Neural cell (in vitro differentiated cells): Measurements from ENCODE around the gene COBL. TPM values are rescaled to one million over a fixed set of nuclear protein-coding genes. Genes with fewer than 3 reads are reported as not detected.

Experiments
- H2AFZ ChIP-seq: fragments of 200-600, 300-800 bp; sonication (generic), shearing (Covaris generic); 2 replicates; pipeline ENCODE4 v1.6.0; 2014; ENCODE audit warnings: low read depth, mild to moderate bottlenecking, antibody characterized with exemption, low read length, moderate library complexity
- H3F3A ChIP-seq: fragments of 200-600 bp; shearing (Covaris generic); 2 replicates; pipeline ENCODE4 v1.6.1; 2016; ENCODE audit warnings: mild to moderate bottlenecking, moderate library complexity, mixed read lengths, antibody characterized with exemption, low read length; ENCODE audit not compliant: insufficient read depth, poor library complexity, severe bottlenecking
- H3K27ac ChIP-seq: fragments of 200-600, 300-800 bp; sonication (generic), shearing (Covaris generic); 2 replicates; pipeline ENCODE4 v1.5.1; 2014; ENCODE audit warnings: mild to moderate bottlenecking, low read length, moderate library complexity
- H3K27me3 ChIP-seq: fragments of 300-800, 200-600 bp; sonication (generic), shearing (Covaris generic); 2 replicates; pipeline ENCODE4 v1.6.0; 2014; ENCODE audit warnings: mild to moderate bottlenecking, low read depth, low read length, moderate library complexity; ENCODE audit not compliant: insufficient read depth
- H3K36me3 ChIP-seq: fragments of 300-800, 200-600 bp; sonication (generic), shearing (Covaris generic); 2 replicates; pipeline ENCODE4 v1.5.1; 2014; ENCODE audit warnings: mild to moderate bottlenecking, antibody characterized with exemption, low read length, moderate library complexity; ENCODE audit not compliant: insufficient read depth
- H3K4me2 ChIP-seq: fragments of 300-800, 200-600 bp; sonication (generic), shearing (Covaris generic); 2 replicates; pipeline ENCODE4 v1.6.0; 2014; ENCODE audit warnings: mild to moderate bottlenecking, low read length
- H3K4me3 ChIP-seq: fragments of 300-800, 200-600 bp; sonication (generic), shearing (Covaris generic); 2 replicates; pipeline ENCODE4 v1.5.1; 2014; ENCODE audit warnings: mild to moderate bottlenecking, low read length, moderate library complexity
- H3K79me2 ChIP-seq: fragments of 200-600 bp; shearing (Covaris generic); replicated peaks from 2 replicates; pipeline ENCODE4 v1.6.0; 2014; ENCODE audit warnings: mild to moderate bottlenecking, low read length, moderate library complexity; ENCODE audit not compliant: insufficient read depth
- H3K9ac ChIP-seq: fragments of 300-800, 200-600 bp; sonication (generic), shearing (Covaris generic); 2 replicates; pipeline ENCODE4 v1.6.1; 2016; ENCODE audit warnings: mild to moderate bottlenecking, low read length, mixed read lengths
- H3K9me2 ChIP-seq: fragments of 200-600 bp; shearing (Covaris generic); 2 replicates; pipeline ENCODE4 v1.6.1; 2016; ENCODE audit warnings: mild to moderate bottlenecking, low read length, mixed read lengths; ENCODE audit not compliant: insufficient read depth
- H3K9me3 ChIP-seq: fragments of 200-600, 300-800 bp; sonication (generic), shearing (Covaris generic); 2 replicates; pipeline ENCODE4 v1.6.1; 2016; ENCODE audit warnings: mild to moderate bottlenecking, mixed run types, low read length, moderate library complexity, mixed read lengths
- H4K20me1 ChIP-seq: fragments of 200-600 bp; shearing (Covaris generic); 2 replicates; pipeline ENCODE4 v1.6.1; 2016; ENCODE audit warnings: mild to moderate bottlenecking, mixed run types; ENCODE audit not compliant: insufficient read depth
- EP300 ChIP-seq: fragments of 450-650 bp; conservative IDR thresholded peaks from 2 replicates; pipeline ENCODE4 v1.6.1; 2014; ENCODE audit warnings: antibody characterized with exemption, mild to moderate bottlenecking, moderate library complexity; ENCODE audit not compliant: poor library complexity, severe bottlenecking
- EZH2 ChIP-seq: fragments of 200-600, 300-800 bp; shearing (Covaris generic), sonication (generic); IDR thresholded peaks from 2 replicates; pipeline ENCODE4 v1.6.1; 2014; ENCODE audit warnings: antibody characterized with exemption, low read length, borderline replicate concordance, mild to moderate bottlenecking; ENCODE audit not compliant: insufficient read depth, poor library complexity, severe bottlenecking
- POLR2AphosphoS5 ChIP-seq: IDR thresholded peaks from 2 replicates; pipeline ENCODE4 v1.6.1; 2012
- RAD21 ChIP-seq: fragments of 450-650 bp; conservative IDR thresholded peaks from 2 replicates; pipeline ENCODE4 v1.6.1; 2014; ENCODE audit warnings: antibody characterized with exemption, mild to moderate bottlenecking, moderate library complexity
- SMC3 ChIP-seq: fragments of 450-650 bp; conservative IDR thresholded peaks from 2 replicates; pipeline ENCODE4 v1.6.1; 2014; ENCODE audit warnings: antibody characterized with exemption, mild to moderate bottlenecking, moderate library complexity; ENCODE audit not compliant: poor library complexity
- polyA plus RNA-seq: library from polyadenylated mRNA; depleted of rRNA; stranded (reverse); fragments of >200 nt; gene quantifications from 2 replicates; pipeline ENCODE4 v1.2.3, GENCODE V29; 2014
- TF ChIP-seq, protein P1 (sequence below): fragments of 450-650 bp; IDR thresholded peaks from 2 replicates; pipeline ENCODE4 v1.5.1; 2014; ENCODE audit warnings: antibody characterized with exemption, mild to moderate bottlenecking, moderate library complexity; ENCODE audit not compliant: poor library complexity, severe bottlenecking
- TF ChIP-seq, protein P2 (sequence below): IDR thresholded peaks from 2 replicates; pipeline ENCODE4 v1.6.1; 2012; ENCODE audit warnings: borderline replicate concordance

Gene COBL
- polyA plus RNA-seq, 1 donor from 2014 or later, result 0.12 TPM

GRCh38 chr7:51103718-51104117, 212.9 kb downstream of the COBL start:
- no peaks in the 10 kb centered on the region for H3K36me3 ChIP-seq
- H3K9ac ChIP-seq, result no peak overlapping the region
- H3K27ac ChIP-seq, result no peak overlapping the region
- no peak overlapping the region for H3K4me2 ChIP-seq
- no peaks in the 10 kb centered on the region for H3F3A ChIP-seq
- no peaks in the 10 kb centered on the region for H3K27me3 ChIP-seq
- no peaks in the 10 kb centered on the region for H3K79me2 ChIP-seq
- no peaks in the 10 kb centered on the region for H4K20me1 ChIP-seq
- no peak overlapping the region for H2AFZ ChIP-seq
- TF ChIP-seq EP300 (no peak), EZH2 (no peak), RAD21 (no peak), POLR2AphosphoS5 (no peak), SMC3 (no peak)
- TF ChIP-seq, protein P1, sequence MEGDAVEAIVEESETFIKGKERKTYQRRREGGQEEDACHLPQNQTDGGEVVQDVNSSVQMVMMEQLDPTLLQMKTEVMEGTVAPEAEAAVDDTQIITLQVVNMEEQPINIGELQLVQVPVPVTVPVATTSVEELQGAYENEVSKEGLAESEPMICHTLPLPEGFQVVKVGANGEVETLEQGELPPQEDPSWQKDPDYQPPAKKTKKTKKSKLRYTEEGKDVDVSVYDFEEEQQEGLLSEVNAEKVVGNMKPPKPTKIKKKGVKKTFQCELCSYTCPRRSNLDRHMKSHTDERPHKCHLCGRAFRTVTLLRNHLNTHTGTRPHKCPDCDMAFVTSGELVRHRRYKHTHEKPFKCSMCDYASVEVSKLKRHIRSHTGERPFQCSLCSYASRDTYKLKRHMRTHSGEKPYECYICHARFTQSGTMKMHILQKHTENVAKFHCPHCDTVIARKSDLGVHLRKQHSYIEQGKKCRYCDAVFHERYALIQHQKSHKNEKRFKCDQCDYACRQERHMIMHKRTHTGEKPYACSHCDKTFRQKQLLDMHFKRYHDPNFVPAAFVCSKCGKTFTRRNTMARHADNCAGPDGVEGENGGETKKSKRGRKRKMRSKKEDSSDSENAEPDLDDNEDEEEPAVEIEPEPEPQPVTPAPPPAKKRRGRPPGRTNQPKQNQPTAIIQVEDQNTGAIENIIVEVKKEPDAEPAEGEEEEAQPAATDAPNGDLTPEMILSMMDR, result no peak
- TF ChIP-seq, protein P2, sequence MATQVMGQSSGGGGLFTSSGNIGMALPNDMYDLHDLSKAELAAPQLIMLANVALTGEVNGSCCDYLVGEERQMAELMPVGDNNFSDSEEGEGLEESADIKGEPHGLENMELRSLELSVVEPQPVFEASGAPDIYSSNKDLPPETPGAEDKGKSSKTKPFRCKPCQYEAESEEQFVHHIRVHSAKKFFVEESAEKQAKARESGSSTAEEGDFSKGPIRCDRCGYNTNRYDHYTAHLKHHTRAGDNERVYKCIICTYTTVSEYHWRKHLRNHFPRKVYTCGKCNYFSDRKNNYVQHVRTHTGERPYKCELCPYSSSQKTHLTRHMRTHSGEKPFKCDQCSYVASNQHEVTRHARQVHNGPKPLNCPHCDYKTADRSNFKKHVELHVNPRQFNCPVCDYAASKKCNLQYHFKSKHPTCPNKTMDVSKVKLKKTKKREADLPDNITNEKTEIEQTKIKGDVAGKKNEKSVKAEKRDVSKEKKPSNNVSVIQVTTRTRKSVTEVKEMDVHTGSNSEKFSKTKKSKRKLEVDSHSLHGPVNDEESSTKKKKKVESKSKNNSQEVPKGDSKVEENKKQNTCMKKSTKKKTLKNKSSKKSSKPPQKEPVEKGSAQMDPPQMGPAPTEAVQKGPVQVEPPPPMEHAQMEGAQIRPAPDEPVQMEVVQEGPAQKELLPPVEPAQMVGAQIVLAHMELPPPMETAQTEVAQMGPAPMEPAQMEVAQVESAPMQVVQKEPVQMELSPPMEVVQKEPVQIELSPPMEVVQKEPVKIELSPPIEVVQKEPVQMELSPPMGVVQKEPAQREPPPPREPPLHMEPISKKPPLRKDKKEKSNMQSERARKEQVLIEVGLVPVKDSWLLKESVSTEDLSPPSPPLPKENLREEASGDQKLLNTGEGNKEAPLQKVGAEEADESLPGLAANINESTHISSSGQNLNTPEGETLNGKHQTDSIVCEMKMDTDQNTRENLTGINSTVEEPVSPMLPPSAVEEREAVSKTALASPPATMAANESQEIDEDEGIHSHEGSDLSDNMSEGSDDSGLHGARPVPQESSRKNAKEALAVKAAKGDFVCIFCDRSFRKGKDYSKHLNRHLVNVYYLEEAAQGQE, result no peak
- no peaks in the 10 kb centered on the region for H3K9me3 ChIP-seq
- no peak overlapping the region for H3K4me3 ChIP-seq
- H3K9me2 ChIP-seq, result no peaks in the 10 kb centered on the region

DNA sequence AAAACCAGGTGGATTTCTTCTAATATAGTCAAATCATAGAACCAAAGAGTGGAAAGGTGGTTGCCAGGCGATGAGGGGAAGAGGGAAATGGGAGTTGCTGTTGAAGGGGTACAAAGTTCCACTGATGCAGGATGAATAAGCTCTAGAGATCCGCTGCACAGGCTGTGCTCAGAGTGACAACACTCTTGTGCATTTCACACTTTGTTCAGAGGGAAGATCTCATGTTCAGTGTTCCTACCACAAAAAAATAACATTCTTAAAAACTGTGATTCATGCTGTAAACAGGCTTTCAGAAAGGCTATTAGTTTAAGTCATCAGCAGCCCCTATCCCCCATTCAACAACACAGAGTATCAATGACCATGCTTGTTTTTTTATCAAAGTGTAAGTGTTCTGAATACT, 213.8 kb downstream of the COBL start:
- Histone ChIP-seq H3K36me3 (no peaks in the 10 kb centered on the region), H2AFZ (no peak overlapping the region), H3F3A (no peaks in the 10 kb centered on the region), H3K4me2 (no peak overlapping the region), H3K27ac (no peak overlapping the region), H3K9me2 (no peaks in the 10 kb centered on the region), H3K9me3 (no peaks in the 10 kb centered on the region), H3K79me2 (no peaks in the 10 kb centered on the region), H3K4me3 (no peak overlapping the region), H3K9ac (no peak overlapping the region), H3K27me3 (no peaks in the 10 kb centered on the region), H4K20me1 (no peaks in the 10 kb centered on the region)
- TF ChIP-seq, protein P1, result no peak
